ENCODE data around the gene LMF1. TPM values are rescaled to one million over a fixed set of nuclear protein-coding genes. Genes with fewer than 3 reads are reported as not detected.

LMF1 gene
- total and polyA plus RNA-seq, 2 of the 8 experiments (the other 6 are each of a cell fraction or from before 2014, with no cell fraction given): 3.5 to 9.1 TPM

DNA sequence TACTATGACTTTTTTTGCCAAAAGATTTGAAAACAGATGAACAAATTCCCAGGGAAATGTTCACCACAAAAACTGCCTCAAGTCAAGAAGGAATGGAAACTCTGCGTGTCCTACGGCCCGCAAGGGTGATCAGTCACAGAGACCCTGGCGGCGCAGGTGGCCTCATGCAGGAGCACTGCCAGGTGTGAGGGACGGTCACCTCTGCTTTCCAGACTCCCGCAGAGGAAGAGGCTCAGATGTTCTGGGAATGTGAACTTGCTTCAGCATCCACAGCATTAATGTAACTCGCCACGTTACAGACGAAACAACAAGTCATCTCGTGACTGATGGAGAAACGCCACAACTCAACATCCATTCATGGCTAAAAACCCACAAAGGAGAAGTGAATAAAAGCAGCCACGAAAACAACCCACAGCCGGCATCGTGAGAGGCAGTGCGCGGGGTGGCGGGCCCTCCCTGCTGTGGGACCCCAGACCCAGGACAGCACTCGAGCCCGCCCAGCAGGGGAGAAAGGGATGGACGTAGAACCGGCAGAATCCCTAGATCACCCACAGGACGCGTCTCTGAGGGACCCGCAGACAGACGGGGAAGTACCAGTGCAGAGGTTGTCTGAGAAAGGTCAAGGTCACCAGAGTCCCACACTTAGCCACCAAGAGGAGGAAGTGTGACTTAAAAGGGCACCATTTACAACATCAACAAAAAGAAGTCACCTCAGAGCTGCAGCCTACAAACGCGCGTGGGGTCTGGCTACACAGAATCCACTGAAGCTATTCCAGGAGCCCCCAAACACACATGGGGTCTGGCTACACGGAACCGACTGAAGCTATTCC, 93.3 kb downstream of the LMF1 start:
- H2BK12ac ChIP-seq (ENCODE audit: low read depth, low read length): no peak overlapping the region
- no peaks in the 10 kb centered on the region; a peak in 1 of 7 replicates for H3K27me3 ChIP-seq (replicated peaks in 1 of 4; ENCODE audit: control insufficient read depth in 3 of 4, extremely low read depth in 1 of 4, insufficient read depth in 3 of 4, low read length in 3 of 4)
- H3K9ac ChIP-seq (replicated peaks in 1 of 4; ENCODE audit: extremely low read depth in 1 of 4, low read depth in 3 of 4, low read length in 3 of 4): no peak overlapping the region
- TF ChIP-seq, protein P1, sequence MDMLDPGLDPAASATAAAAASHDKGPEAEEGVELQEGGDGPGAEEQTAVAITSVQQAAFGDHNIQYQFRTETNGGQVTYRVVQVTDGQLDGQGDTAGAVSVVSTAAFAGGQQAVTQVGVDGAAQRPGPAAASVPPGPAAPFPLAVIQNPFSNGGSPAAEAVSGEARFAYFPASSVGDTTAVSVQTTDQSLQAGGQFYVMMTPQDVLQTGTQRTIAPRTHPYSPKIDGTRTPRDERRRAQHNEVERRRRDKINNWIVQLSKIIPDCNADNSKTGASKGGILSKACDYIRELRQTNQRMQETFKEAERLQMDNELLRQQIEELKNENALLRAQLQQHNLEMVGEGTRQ (IDR thresholded peaks at IDR 0.05; ENCODE audit: low read length): no peak
- no peak for TF ChIP-seq YY1 (IDR thresholded peaks at IDR 0.05; ENCODE audit: low read depth, low read length)
- H3K36me3 ChIP-seq (ENCODE audit: control insufficient read depth in 2 of 4, insufficient read depth in 4 of 4, low read length in 3 of 4): no peaks in the 10 kb centered on the region
- H3K56ac ChIP-seq (replicated peaks; ENCODE audit: insufficient read length, low read depth, low read length): no peak overlapping the region
- CTCF ChIA-PET (ENCODE audit: partially characterized antibody): interaction anchor here (0.6 to 1.4 kb wide), 4 partner anchors 43 to 180 kb away, joined by 3 to 4 read pairs (median 3); no protein-coding TSS in a partner anchor
- H3K4ac ChIP-seq (replicated peaks; ENCODE audit: insufficient read length, low read depth, low read length): no peak overlapping the region
- FAIRE-seq: no peak
- no peak overlapping the region for H4K91ac ChIP-seq (replicated peaks; ENCODE audit: insufficient read length, low read length)
- H2BK120ac ChIP-seq (replicated peaks; ENCODE audit: low read depth, low read length): no peak overlapping the region
- H2BK15ac ChIP-seq (ENCODE audit: low read length): no peak overlapping the region
- peaks cover 0 to 32% of the 10 kb centered on the region in 2 experiments; a peak in 1 of 4 replicates for H3K9me3 ChIP-seq (ENCODE audit: insufficient read depth in 2 of 2, low read depth in 1 of 2, low read length in 1 of 2)
- H3K4me2 ChIP-seq (ENCODE audit: insufficient read depth in 1 of 2, low read depth in 2 of 2, low read length in 2 of 2): no peak overlapping the region
- H3K79me1 ChIP-seq (ENCODE audit: low read depth, low read length): no peaks in the 10 kb centered on the region
- POLR2A ChIA-PET (ENCODE audit: partially characterized antibody): no interaction called here
- H4K5ac ChIP-seq (ENCODE audit: insufficient read length, low read depth, low read length): no peak overlapping the region
- H3K4me3 ChIP-seq (ENCODE audit: extremely low read depth in 1 of 4, insufficient read depth in 2 of 4, low read depth in 3 of 4, low read length in 4 of 4): no peak overlapping the region
- no peaks in the 10 kb centered on the region for H3K23me2 ChIP-seq (ENCODE audit: low read depth, low read length)
- no peak for DNase-seq (ENCODE audit: low read depth in 1 of 2, low spot score in 2 of 2)
- no peak overlapping the region for H2BK20ac ChIP-seq (ENCODE audit: low read length)
- H4K8ac ChIP-seq (ENCODE audit: extremely low read depth, insufficient read depth, low read length): no peak overlapping the region
- H3K18ac ChIP-seq (ENCODE audit: extremely low read depth, low read length): no peak overlapping the region
- WGBS, 2 experiments (ENCODE audit: extremely low coverage in 1 of 2, insufficient coverage in 1 of 2, insufficient read length in 1 of 2, insufficient replicate concordance in 2 of 2, low coverage in 1 of 2, low lambda C conversion rate in 2 of 2, missing lambda C conversion rate in 1 of 2): 92% methylated on average over 31 of the region's 31 CpGs; no CpG with 5 or more reads in 1 of the 2 experiments
- no peak overlapping the region for H3K23ac ChIP-seq (ENCODE audit: insufficient read length)
- H3K14ac ChIP-seq (ENCODE audit: insufficient read length): no peak overlapping the region
- no peak overlapping the region for H3K27ac ChIP-seq (ENCODE audit: low read depth, low read length)
- no peaks in the 10 kb centered on the region for H4K20me1 ChIP-seq (replicated peaks in 1 of 2; ENCODE audit: control insufficient read depth in 1 of 2, insufficient read depth in 2 of 2, low read length in 2 of 2)
- no peaks in the 10 kb centered on the region; a peak in 1 of 7 replicates for H3K4me1 ChIP-seq (replicated peaks in 1 of 4; ENCODE audit: control insufficient read depth in 3 of 4, insufficient read depth in 4 of 4, low read length in 3 of 4)
- H3K79me2 ChIP-seq (ENCODE audit: control insufficient read depth in 1 of 2, insufficient read depth in 2 of 2, low read length in 2 of 2): no peaks in the 10 kb centered on the region
- H2AK5ac ChIP-seq (ENCODE audit: low read depth, low read length): no peak overlapping the region
- H2AFZ ChIP-seq (ENCODE audit: low read length): no peak overlapping the region
- no peak overlapping the region; the same call in 1 of the 2 replicates for H2BK5ac ChIP-seq (ENCODE audit: low read depth, low read length)

Measured in H1 (cell line).